A375 (cell line): ENCODE measurements around the gene UBA6. TPM values are rescaled to one million over a fixed set of nuclear protein-coding genes. Genes with fewer than 3 reads are reported as not detected.

ENCODE experiments used
- small RNA-seq: library from RNA; depleted of rRNA; stranded (forward); fragments of <200 nt; gene quantifications from one replicate; pipeline ENCODE3, GENCODE V24; 2014
- total RNA-seq: library from RNA; depleted of rRNA; stranded (reverse); fragments of >200 nt; shearing (Covaris generic); gene quantifications from 2 replicates; pipeline ENCODE4 v1.2.3, GENCODE V29; 2014; rRNA removed

UBA6 gene
- total RNA-seq = 43.3 and 48.2 TPM in 2 replicates

DNA sequence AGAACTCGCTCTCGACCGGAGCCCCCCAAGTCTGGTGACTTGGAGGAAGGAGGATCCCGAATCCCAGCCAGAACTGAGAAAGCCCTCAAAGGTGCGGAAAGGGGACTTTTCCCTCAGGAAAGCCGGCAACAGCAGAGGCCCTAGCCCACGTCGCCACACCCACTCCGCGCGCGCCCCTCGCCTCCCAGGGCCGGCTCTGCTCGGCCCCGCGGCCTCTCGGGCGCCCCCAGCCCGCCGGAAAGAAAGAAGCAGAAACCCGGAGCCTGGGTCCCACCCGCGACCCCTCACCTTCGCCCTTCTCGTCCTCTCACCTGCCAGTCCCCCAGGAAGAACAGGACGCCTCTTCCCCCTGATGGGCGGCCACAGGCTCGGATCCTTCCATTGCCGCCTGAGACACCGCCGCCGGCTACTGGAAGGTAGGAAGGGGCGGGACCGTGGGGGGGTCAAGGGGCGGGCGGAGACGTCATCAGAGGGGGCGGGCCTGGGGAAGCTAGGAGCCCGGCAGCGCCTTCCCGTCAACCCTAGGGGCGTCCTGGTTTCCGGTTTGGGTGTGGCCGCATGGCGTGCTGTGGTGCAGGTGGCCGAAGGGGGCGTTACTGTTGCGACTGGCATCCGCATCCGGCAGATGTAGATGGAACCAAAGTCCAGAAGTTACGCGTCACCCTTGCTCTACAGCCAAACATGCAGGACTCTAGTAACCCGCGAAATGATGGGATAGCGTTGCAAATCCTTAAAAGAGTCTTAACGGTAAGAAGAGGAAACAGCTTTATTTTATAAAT, at the start of gene UBA6:
UBA6 (minus strand) TSS at position 418 of the 779 bp plus-strand sequence; CDS start at position 382, 36 bp downstream.

Small RNA genes within 50 kb of the gene (small RNA-seq; reads per million reads assigned to genes)
- not detected for gene AC096720.1
- not detected for gene RF00091

Other genes starting within 250 kb of the UBA6 start
- 11.5 and 17.9 TPM in 2 replicates for gene CENPC, start 155.7 kb downstream of the UBA6 start, total RNA-seq
- gene STAP1, start 142.4 kb downstream of the UBA6 start, total RNA-seq = not detected in 2 replicates
- gene GNRHR, start 53.2 kb upstream of the UBA6 start, total RNA-seq = not detected in 2 replicates
- 0.05 TPM in 1 of 2 replicates, not detected in the other for gene TMPRSS11D, start 182.8 kb upstream of the UBA6 start, total RNA-seq